NOMO-1 treated with DMSO at 0.1 percent for 48 hours (cell line): ENCODE results near the gene SEC16A.

Experiments used
- DNase-seq: peaks from one replicate; lab custom pipeline; 2025; ENCODE audit not compliant: unreplicated experiment; lab: John Stamatoyannopoulos, UW

The SEC16A gene, protein sequence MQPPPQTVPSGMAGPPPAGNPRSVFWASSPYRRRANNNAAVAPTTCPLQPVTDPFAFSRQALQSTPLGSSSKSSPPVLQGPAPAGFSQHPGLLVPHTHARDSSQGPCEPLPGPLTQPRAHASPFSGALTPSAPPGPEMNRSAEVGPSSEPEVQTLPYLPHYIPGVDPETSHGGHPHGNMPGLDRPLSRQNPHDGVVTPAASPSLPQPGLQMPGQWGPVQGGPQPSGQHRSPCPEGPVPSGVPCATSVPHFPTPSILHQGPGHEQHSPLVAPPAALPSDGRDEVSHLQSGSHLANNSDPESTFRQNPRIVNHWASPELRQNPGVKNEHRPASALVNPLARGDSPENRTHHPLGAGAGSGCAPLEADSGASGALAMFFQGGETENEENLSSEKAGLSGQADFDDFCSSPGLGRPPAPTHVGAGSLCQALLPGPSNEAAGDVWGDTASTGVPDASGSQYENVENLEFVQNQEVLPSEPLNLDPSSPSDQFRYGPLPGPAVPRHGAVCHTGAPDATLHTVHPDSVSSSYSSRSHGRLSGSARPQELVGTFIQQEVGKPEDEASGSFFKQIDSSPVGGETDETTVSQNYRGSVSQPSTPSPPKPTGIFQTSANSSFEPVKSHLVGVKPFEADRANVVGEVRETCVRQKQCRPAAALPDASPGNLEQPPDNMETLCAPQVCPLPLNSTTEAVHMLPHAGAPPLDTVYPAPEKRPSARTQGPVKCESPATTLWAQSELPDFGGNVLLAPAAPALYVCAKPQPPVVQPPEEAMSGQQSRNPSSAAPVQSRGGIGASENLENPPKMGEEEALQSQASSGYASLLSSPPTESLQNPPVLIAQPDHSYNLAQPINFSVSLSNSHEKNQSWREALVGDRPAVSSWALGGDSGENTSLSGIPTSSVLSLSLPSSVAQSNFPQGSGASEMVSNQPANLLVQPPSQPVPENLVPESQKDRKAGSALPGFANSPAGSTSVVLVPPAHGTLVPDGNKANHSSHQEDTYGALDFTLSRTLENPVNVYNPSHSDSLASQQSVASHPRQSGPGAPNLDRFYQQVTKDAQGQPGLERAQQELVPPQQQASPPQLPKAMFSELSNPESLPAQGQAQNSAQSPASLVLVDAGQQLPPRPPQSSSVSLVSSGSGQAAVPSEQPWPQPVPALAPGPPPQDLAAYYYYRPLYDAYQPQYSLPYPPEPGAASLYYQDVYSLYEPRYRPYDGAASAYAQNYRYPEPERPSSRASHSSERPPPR (N-terminal part only)

DNA sequence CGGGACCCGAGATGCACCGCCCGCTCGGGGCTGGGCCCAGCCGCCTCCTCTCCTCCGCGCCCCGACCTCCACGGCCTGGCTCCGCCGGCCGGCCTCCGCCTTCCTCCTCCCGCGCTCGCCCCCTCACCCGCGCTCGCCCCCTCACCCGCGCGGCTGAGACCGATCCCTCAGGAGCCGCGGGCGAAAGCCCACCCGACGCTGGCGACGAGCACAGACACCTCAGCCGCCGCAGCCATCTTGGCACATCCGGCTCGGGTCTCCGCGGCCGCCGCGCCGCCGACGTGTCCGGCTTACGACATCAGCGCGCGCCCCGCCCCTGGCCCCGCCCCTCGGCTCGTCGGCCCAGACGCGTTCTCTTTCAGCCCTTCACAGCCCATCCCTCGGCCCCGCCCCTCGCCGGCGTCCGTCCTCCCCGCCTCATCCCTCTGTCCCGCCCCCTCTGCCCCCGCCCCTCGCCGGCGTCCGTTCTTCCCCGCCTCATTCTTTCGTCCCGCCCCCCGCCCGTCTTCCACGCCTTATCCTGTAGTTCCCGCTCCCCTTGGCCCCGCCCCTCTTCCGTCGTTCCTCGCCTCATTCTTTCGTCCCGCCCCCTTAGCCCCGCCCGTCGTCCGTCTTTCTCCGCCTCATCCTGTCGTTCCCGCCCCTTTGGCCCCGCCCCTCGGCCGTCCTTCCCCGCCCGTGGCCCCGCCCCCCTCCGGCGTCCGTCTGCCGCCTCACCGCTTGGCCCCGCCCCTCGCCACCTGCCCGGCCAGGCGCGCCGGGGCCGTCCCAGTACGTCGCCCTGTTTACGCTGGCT lies at the start of gene SEC16A:
SEC16A (minus strand) TSS at position 248 of the 796 bp plus-strand sequence. CDS start 5,425 bp downstream, outside the sequence.
- DNase-seq, result peak; percentile 100

DNA sequence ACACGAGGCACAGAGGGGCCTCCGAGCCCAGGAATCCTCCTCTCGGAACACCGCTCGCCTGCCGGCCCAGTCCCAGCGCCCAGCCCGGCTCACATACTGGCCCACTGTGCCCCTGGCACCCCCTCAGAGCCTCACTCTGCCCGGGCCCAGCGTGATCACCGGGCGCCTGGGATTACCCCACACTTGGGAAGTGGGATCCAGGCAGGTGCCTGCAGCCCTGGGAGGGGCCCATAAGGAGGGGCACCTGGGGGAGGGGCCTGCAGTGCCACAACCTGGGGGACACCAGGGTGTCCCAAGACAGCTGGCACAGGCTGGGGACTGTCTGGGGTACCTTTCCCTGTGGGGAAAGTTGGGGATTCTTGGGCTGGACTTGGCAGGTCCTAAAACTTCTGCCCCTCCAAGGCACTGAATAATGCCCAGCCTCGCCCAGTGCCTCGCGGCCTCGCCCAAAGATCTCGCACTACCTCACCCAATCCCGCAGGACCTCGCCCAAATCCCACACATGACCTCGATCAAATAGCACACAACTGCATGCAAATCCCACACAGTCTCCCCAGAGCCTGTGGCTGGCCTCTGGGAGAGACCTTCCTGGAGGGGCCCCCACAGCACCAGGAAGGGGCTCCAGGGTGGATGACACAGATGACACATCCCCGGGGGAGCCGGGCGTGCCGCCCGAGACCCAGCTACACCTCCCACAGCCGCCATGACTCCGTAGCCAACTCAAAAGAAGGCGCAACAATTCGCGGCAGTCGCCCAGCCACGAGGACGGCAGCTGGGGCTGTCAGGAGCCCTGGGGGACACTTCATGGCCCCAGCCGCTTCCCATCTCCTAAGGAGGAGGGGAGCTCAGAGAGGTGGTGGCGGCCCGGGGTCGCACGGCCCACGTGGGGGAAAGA lies 49.3 kb upstream of the SEC16A start:
- DNase-seq, result no peak

DNA sequence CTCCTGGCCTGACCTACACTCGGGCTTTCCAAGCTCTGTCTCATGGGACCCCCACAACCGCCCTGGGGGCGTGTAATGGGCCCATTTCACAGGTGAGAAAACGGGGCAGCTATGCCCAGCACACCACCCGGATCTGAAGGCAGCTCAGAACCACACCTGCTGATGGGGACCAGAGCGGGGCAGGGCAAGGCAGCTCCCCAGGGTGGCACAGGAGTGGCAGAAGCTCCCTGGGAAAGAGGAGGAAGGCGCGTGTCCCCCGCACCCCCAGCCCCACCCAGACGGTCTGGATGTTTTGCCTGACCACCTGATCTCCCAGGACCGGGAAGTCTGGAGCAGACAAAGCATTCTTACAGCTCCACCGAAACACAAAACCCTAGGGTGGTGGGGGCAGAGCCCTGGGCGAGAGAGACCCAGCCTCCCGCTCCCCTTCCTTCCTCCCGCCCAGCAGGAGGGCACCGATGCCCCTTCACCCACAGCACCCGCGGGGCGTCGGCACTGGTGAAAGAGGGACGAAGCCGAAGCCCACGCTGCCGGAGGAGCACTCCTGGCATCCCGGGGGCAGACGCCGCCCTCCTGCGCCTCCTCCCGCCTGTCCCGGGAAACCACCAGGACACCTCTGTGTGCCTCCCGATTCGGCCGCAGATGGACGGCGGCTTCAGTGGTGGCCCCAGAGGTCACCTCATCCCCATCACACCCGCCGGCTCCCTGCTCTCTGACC lies 48.5 kb upstream of the SEC16A start:
- no peak for DNase-seq

DNA sequence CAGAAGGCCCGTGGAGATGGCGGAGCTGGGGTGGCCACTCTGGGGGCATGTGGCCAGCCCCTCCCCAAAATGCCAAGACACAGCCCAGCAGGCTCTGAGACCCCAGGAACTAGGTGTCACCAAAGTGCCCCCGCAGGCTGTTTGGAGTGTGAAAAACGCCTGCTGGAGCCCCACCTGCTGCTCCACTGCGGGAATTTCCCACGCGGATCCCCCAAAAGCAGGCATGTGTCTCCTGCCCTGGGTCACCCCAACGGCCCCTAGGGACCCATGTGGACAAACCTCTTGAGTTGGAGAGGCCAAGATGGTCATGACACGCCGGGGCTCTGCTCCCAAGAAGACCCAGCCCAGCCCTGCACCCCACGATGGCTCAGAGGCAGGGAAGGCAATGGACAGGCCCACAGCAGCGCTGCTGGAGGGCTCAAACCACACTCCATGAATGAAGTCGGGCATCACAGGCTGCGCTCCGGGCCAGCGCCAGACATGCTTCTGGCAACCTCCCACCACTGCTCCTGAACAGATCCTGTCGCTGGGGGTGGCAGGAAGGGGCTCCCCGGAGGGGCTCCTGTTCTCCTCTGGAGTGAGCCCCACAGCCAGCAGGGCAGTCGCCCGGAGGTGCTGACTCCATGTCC lies 47.7 kb upstream of the SEC16A start:
- no peak for DNase-seq

DNA sequence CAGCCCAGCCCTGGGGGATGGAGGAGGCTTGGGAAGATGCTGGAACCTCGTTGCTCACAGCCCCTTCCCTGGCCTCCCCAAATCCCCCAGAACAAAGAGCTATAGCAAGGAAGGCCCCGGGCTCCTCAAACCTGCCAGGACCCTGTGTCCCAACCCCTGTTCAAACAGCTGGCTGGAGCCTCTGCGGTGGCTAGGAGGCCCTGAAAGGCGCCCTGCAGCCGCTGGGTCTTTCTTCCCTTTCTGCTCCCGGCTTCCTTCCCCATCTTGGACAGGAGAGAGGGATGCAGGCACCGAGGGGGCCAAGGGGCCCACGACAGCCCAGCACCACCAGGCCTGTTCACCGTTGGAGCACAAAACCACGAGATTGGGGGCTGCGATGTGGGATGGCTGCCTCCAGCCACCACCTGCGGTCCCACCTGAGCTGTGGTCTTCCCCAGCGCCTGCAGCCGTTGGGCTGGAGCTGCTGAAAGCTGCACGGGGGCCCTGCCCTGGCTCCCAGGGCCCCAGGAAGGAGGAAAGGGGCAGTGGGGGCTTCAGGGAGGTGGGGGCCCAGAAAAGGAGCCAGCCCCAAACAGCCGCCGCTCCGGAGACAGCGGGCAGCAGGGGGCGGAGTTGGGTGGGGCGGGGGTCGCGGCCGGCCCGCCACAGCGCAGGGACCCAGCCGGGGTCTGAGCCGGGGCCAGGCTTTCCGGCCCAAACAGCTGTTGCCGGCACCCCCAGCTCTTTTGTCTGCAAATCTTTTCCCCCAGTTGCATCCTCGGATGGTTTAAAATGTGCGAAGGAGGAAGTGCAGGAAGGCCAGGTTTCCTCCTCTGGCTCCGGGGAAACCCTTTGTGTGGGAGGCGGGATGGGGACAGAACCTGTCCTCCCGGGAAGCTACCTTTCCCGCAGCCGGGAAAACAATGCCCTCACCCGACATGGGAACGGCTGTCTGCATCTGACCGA lies 46.9 kb upstream of the SEC16A start:
- DNase-seq, result no peak

DNA sequence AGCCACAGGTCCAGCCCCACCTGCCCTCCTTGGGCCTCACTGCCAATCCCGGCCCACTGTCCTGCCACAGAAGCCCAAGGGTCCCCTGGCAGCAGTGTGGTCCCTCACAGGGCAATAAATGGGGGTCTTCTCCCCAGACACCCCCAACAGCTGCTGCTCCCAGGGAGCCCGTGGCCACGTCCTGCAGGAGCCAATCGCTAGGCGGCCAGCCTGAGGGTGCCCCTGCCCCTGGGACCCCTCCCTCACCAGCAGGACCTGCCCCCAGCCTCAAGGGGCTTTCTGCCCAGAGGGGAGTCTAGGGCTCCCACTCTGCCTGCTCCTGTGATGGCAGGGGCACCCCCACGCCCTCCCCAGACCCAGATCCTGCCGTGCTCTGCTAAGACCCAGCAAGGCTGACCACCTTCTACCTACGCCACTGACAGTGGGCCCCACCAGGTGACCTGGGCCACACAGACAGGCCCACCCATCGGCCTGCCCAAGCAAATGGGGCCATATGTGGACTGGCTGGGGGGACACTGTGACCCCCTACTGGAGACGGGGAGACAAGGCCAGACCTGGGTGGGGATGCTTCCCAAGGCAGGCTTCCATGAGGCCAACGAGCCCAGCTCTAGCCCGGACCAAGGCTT lies 46.0 kb upstream of the SEC16A start:
- DNase-seq, result no peak

DNA sequence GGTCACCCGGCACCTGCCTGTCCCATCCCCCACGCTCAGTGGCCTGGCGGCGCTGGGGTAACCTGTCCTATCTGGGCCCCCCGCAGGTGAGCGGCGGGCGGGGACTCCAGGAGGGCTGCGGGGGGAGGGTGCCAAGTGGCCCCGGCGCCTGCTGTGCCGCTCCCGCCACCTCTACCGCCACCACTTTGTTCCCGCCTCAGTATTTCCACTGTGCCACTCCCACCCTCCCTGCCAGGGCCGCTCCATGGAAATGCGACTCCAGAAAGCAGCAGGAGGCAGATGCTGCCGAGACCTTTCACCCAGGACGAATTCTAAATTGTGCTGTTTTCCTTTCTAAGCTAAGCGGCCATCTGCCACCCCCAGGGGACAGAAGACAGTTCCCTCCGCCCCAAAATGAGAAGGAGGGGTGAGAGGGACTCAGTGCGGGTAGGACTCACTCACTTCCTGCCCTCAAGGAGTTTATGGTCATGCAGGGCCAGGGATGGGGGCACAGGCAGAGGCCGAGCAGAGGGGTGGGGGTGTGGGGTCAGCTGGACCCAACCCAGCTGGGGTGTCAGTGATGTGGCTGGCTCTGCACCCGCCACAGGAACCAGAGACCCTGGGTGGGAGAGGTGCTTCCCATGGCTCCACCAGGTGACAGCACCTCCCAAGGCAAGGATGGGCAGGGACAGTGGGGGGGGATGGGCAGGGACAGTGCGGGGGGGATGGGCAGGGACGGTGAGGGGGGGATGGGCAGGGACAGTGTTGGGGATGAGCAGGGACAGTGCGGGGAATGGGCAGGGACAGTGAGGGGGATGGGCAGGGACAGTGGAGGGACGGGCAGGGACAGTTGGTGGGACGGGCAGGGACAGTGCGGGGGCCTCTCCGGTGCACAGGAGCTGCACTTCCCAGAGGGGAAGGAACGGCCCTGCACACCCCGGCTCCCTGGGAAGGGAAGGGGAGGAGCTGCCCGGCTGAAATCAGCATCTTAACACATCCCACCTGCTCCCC lies 45.2 kb upstream of the SEC16A start:
- no peak for DNase-seq

DNA sequence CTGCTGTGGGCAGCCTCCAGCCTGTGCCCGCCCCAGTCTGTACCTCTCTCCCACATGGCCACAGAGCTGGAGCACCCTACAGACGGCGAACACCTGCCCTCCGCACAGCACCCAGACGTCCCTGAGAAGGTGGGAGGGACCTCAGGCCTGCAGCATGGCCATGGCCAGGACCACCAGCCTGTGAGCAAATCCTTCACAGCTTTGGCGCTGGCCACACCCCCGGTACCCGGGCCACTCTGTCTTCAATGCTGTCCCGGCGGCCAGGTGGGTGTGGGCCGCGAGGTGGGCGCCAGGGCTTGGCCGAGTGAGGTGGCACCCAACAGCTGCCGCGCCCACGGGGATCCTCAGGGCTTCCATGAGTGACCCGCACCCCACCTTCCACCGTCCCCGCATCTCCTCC lies 44.3 kb upstream of the SEC16A start:
- DNase-seq, result no peak

DNA sequence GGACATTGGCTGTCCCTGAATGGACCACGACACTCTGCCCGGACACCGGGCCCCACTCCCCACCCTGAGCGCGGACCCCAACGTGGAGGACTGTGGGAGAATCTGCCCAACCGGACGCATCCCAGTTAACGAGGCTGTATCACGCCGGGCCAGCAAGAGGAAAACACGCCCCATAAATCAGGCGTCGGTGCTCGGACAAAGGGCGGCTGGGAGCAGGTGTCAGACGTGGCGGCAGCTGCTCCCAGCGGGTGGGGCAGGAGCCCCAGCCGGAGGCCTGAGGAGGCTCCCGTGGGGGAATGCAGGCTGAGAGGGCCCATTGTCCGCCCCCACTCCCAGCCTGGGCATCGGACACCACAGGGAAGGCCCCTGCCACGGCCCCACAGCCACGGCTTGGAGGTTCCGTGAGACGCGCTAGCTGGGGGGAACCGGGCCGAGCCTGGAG lies 43.8 kb upstream of the SEC16A start:
- DNase-seq, result no peak

DNA sequence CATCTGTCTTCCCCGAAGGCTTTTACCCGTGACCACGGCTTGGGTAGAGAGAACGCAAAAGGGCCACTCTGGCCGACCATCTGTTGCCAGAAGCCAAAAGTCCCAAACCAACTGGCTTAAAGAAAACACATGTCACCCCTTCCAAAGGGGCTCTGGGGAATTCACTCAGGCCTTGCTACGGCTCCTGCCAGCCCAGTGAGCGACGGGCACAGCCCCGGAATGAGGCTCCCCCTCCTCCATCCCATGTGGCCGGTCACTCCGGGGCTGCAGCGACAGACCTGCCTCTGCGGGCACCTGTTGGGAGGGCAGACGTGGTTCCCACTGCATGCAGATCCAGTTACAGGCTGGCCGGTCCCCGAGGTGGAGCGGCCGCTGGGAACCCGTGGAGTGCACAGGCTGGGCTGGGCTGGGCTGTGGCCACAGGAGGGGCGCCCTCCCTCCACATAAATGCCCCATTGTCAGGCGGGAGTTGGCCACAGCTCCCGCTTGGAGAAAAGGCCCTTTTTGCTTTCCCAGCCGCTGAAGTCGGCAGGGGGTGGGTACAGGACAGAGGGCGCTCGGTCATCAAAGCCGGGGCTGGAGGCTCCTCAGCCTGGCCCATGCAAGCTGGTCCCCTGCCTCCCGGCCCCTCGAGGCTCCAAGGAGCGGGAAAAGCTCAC lies 43.1 kb upstream of the SEC16A start:
- no peak for DNase-seq

DNA sequence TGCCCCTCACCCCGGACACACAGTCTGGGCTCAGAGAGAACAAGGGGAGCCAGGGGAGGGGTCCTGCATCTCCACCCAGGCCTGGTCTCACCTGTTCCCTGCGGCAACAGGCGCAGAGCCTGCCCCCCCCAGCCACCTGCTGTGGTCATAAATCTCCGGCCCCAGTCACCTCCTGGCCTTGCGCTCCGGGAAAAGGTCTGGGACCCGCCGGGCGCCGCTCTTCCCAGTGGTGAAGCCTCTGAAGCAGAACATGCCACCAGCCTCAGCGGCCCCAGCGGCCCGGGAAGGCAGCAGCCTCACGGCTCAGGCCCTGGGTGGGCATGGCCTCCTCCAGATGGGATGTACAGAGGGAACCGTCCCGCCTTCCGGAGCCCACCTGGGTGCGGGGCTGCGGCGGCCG lies 42.4 kb upstream of the SEC16A start:
- no peak for DNase-seq

DNA sequence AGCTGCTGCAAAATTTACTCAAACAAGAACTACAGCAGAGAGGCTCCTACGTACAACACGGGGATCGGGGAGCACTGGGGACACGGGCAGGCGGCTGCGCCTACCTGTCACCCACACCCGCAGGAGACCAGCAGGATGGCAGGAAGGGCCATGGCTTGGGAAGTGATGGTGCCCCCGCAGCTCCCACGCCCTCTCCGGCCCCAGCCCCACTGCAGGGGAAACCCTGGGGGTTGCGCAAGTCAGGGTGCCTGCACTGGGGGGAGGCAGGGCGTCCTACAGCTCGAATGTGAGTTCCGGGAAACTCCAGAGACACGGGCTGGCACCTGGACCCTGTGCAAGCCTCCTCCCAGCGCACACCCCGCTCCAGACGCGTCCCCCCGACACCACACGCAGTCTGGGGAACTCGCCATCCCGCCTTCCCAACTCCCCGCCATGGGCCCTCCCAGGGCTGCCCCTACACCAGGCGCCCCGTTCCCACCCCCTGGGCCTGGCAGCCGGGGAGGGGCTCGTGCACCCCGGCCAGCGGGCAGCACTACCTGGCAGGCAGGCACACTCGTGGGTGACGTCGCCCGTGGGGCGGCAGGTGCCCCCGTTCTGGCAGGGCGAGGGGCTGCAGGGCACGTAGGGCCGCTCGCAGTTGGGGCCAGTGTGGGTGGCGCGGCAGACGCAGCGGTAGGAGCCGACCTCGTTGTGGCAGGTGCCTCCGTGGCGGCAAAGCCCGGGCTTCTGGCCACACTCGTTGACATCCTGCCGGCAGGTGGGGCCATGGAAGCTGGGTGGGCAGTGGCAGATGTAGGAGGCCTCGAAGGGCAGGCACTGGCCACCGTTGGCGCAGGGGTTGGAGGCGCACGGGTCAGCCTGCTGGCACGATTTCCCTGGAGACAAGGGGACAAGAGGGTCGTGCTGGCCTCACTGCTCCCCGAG lies 39.7 kb upstream of the SEC16A start:
- peak; percentile 57 for DNase-seq

DNA sequence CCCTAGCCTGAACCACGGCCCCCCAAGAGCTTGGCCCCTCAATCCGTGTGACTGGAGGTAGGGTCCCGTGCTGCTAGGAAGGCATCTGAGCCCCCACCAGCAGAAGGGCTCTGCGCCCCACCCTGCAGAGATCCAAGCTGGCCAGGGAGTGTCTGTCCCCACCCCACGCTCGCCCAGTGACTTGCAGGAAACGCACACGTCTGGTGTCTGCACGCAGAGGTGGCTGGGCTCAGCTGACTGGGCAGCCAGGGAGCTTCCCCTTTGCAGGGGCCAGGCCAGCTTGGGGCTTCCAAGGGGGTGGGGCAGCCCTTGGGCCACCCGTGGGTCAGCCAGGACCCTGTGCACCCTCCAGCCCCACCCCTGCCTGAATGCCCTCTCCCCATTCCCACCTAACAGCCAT lies 38.7 kb upstream of the SEC16A start:
- DNase-seq, result peak; percentile 45

DNA sequence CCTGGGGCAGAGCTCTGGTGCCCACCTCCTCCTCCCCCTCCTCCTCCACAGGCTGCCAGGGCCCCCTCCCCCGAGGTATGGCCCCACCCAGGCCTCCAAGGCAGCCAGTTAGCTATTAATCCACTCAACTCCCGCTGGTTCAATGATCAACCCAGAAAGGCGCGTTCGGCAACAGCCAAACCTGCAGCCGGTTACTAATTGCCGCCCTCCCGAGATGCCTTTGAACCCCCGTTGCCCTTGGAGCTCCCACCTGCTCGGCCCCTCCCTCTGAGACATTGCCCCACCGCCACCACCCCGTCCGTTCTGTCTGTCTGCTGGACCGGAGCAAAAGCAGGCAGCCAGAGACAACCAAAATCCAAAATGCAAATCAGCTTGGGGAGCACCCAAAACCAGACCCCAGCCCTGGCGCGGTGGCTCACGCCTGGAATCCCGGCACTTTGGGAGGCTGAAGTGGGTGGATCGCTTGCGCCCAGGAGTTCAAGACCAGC lies 37.3 kb upstream of the SEC16A start:
- DNase-seq, result no peak
